GM21737 (cell line): ENCODE measurements around the gene ARL6IP5.

Experiments used
- ATAC-seq: cut with Tn5 transposase; IDR thresholded peaks from one replicate; pipeline ENCODE4 v1.9.1; 2021; ENCODE audit warnings: mild to moderate bottlenecking, moderate library complexity; ENCODE audit not compliant: unreplicated experiment

ARL6IP5 gene

GRCh38 chr3:69149586-69149985 lies 64.8 kb downstream of the ARL6IP5 start:
- ATAC-seq, result no peak
